DMS 273 treated with DMSO at 0.1 percent for 48 hours (cell line): Measurements from ENCODE around the gene PRR16.

ENCODE experiments used
- DNase-seq: peaks from one replicate; lab custom pipeline; 2025; lab: John Stamatoyannopoulos, UW

PRR16 gene

DNA sequence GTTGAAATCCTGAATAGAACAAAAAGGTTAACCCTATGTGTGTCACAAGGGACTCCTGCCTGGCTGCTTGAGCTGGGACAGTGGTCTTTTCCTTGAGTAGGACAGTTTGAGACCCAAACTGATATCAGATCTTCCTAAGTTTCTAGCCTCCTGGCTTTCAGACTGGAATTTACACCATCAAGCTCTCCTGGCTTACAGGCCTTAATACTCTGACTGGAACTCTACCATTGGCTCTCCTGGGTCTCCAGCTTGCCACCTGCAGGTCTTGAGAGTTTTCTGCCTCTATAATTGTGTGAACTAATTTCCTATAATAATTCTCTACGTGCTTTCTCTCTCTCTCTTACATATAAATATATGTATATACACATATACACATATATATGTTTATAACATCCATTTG is 112.5 kb downstream of the PRR16 start:
- no peak for DNase-seq

DNA sequence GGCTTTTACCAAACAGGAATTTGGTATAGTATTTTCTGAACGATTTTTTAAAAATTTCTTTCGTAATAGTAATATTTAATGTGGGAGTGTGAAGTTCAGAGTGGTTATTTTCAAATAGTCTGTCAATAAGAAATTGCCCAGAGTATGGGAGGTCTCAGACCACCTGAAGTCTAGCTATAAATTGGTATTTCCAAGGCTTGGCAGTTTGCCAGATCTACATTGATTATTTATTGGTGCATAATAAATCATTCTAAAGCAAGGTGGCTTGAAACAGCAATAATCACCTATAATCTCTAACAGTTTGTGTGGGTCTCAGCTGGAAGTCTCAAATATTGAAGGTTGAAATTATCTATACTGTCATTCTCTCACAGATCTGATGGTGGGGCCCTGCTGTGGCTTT is 118.5 kb downstream of the PRR16 start:
- DNase-seq, result no peak

GRCh38 chr5:120586646-120587045 is 122.5 kb downstream of the PRR16 start:
- DNase-seq, result no peak

DNA sequence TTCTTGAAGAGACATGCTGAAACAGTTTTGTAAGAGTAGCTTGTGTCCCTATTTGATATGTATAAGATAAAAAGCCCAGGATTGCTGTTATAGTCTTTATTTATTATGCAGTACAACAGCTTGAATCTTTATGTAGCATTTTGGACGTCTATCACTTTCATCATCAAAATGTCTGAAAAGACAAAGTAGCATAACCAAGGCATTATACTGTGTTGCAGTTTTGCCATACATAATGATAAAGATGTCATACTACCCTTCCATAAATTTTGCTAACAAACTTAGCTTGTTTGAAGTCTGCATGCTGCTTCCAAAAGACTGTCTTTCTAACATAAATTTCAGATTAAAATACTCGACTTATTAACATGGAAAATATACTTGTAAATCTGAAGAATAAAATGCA is 127.8 kb downstream of the PRR16 start:
- no peak for DNase-seq

DNA sequence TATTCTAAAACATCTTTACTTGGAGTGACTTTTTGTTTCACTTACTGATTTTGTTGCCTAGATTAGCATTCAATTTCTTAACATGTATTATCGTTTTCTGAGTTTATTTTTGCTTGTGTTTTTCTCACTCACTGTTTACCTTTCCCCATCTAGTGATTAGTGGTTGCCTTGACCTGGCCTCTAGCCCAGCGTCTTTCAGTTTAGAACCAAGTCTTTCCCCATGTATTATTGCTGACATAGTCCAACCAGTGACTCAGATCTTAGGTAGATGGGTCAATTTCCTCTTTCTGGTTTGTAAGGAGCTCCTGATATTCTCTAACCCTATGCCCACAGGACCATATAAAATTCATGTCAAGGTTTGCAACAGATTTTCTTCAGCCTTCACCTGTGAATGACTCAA is 135.5 kb downstream of the PRR16 start:
- no peak for DNase-seq

DNA sequence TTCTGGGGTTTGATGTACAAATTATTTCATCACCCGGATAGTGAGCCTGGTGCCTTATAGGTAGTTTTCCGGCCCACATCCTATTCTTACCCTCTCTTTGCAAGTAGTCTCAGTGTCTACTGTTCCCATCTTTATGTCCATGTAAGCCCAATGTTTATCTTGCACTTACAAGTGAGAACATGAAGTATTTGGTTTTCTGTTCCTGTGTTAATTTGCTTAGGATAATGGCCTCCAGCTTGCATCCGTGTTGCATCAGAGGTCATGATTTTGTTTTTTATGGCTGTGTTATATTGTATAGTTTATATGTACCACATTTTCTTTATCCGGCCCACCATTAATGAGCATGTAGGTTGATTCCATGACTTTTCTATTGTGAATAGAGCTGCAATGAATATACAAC is 136.5 kb downstream of the PRR16 start:
- no peak for DNase-seq

DNA sequence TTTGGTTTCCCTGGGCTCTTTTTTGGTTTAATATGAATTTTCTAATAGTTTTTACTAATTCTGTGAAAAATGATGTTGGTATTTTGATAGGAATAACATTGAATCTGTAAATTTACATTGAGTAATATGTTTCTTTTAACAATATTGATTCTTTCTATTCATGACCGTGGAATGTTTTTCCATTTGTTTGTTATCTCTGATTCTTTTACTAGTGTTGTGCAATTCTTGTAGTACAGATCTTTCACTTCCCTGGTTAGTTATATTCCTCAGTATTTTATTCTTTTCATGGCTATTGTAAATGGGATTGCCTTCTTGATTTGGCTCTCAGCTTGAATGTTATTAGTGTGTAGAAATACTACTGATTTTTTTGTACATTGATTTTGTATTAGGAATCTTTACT is 137.9 kb downstream of the PRR16 start:
- no peak for DNase-seq

- no peak for DNase-seq
These were observed 140.8 kb downstream of the PRR16 start for GRCh38 chr5:120604884-120605283.

DNA sequence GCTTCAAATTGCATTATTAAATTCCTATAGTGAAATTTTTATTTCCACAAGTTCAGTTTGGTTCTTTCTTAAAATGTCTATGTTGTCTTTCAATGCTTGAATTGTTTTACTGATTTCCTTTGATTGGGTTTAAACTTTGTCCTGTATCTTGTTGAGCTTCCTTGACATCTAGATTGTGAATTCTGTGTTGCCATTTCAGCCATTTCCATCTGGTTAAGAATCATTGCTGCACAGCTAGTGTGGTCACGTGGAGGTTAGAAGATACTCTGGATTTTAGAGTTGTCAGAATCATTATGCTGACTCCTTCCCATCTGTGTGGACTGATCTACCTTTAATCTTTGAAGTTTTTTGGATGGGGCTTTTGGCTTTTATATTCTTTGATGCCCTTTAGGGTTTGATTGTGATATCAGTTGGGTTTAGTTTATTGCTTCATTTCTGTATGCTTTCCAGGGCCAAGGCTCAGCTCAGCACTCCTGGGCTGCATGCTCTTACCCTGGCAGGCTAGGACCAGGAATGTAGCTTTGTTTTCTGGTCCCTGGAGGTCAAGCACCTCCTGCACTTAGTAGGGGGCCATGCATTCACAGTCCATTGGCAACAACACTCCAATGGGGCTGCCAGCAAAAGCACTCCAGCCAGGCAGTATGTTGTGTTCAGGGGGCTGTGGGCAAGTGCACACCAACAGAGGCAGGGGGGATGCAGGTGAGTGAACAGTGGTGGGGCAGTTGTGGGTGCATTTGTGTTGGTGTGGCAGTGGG is 141.4 kb downstream of the PRR16 start:
- no peak for DNase-seq

DNA sequence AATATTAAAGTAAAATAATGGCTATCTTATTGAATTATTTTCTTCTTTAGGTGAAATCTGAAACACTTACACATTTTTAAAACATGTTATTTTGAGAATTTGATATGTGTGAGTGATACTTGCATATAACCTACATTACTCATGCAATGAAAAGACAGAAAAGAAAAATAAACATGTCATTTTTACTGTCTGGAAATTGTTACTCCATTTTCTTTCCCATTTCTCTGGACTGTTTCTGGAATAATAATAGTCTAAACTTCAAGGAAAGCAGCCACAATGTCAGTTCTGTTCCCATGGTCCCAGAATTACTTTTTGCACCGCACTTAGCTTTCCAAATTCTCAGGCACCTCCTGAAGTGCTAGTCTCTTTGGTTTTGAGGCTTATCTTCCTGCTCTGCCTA is 145.5 kb downstream of the PRR16 start:
- no peak for DNase-seq

- DNase-seq, result no peak
These were observed 146.0 kb downstream of the PRR16 start for GRCh38 chr5:120610145-120610544.

DNA sequence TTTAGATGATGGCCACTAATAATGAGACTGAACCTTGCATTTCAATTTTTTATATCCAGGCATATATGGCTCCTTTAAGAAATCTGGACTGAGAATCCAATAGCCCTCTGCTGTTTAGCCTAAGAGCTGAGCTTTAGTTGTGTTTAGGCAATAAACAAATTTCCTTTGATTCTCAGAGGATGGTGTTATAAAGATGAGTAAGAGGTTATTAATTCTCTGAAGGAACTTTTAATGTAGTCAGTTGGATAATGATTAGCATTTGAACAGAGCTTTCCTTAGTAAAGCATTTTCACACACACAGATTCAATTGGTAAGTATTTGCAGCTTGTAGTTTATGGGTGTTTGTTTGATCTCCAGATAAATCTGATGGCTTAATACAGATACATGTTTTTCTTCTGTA is 149.6 kb downstream of the PRR16 start:
- no peak for DNase-seq

DNA sequence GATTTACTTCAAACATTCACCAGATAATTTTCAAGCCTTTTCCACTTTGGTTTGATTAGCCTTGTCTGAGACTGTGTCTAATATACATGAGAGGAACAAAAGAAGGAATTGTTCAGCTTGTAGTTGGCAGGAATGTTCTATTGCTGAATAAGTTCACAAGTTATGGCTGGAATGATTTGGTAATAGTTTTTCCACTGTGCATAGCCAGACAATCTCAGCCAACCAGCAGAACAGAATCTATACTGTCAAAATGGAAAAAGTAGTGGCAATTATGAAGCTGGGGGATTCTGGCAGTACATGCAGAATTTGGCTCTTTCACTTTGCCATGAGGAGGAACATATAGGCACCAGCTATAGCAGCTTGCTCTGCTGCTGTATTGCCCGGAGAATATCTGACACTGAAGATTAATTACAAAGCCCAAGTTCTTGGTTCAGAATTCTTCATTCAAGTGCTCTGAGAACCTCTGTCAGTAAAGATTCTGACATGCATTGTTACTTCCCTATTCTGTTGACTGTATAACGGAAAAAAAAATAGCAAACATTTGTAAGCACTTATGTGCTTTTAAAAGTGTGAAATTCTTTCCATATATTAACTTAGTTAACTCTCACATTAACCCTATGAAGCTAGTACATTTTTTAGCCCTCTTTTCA is 150.6 kb downstream of the PRR16 start:
- DNase-seq, result no peak

DNA sequence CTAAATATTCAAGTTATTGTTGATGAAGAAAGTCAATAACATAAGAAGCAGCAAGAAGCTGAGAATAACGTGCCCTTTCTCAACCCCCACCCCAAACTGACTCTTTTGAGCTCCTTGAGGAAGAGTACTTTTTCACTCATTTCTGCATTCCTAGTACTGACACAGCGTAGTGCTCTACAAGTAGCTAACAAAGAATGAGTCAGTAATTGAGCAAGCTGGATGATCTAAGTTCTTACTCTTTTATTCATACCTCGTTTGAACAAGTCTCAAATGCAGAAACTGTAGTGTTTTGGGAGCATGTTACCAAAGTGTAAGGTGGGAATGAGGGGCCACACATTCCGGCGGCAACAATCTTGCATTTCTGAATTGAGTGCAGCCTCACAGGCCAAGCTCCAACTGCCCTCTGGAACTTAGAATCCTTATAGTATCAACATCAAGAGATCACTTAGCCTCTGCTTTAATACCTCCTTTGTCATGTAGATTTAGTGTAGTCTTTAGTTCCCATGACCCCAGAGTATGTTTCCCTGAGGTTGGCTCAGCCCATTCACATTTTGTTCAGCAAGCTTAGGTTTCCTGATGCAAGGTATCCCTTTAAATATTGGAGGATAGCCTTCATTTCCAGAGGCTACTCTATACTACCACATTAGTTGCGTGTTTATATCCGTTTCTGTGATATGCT is 152.0 kb downstream of the PRR16 start:
- DNase-seq, result no peak

- DNase-seq, result no peak
These were observed 157.2 kb downstream of the PRR16 start for GRCh38 chr5:120621339-120621738.

DNA sequence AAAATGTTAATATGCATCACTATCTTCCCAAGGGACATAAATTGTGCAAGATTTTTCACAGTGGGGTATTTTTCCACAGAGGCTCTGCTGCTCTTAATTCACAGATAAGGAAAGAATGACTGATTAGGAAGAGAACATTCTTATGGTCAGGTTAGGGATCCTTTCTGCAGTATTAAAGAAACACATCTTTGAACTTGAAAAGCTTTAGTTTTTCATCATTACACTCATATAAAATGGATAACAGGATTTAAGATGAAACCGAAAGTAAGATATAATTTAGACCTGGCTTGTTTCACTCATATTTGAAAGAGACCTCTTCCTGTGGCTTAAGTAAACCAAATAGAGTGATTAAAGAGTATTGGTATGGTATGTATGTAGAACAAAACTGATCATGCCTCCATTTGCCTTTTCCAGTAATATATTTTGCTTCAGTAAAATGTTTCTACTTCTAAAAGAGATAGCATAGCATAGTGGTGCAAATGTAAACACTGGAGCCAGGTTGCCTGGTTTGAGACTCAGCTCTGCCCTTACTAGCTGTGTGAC is 160.0 kb downstream of the PRR16 start:
- DNase-seq, result no peak

DNA sequence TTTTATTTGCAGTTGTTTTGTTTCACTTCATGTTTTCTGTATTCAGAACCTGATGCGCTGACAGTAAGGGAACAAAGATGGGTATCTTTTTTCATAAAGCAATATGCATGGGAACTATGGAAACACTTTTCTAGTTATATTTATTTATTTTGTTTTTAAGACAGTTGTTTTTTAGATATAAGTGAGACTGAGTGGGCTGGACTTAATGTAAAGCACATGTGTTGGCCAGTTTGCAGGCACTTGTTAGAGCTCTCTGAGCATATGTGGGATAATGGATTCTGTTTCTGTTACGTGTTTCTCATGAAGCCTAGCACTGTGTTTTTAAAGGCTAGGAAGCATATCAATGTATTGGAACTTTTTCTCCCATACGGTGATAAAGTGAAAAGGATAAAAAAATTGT is 164.1 kb downstream of the PRR16 start:
- no peak for DNase-seq

GRCh38 chr5:120630550-120630949 is 166.4 kb downstream of the PRR16 start:
- no peak for DNase-seq

- no peak for DNase-seq
These were observed 167.5 kb downstream of the PRR16 start for GRCh38 chr5:120631611-120632010.

DNA sequence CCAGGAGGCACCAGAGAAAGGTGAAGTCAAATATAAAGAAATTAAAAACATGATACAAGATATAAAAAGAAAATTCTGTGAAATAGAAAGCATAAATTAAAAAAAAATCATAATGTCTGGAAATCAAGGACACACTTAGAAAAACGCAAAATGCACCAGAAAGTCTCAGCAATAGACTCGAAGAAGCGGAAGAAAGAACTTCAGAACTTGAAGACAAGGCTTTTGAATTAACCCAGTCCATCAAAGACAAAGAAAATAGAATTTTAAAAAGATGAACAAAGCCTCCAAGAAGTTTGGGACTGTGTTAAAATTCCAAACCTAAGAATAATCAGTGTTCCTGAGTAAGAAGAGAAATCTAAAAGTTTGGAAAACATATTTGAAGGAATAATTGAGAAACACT is 168.3 kb downstream of the PRR16 start:
- no peak for DNase-seq

DNA sequence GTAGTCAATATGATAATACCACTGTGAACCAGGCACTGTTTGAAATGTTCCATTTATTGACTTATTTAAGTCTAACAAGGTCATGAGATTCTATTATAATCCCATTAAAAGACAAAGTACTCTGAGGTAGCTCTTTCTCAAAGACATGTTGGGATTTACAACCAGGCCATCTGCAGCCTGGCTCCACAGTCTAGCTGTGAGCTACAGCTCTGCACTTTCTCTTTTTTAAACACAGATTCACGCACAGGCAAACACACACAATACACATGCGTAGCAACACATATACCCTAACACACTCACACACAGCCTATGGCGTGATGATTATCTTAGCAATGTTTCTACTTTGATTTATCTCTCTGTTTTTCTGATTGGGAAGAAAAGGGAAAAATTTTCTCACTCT is 174.3 kb downstream of the PRR16 start:
- DNase-seq, result no peak

- DNase-seq, result no peak
These were observed 176.7 kb downstream of the PRR16 start for GRCh38 chr5:120640778-120641177.

GRCh38 chr5:120644516-120644915 is 180.4 kb downstream of the PRR16 start:
- no peak for DNase-seq
